CD14-positive monocyte (primary cell): ENCODE data around the gene ZNF414. TPM values are rescaled to one million over a fixed set of nuclear protein-coding genes. Genes with fewer than 3 reads are reported as not detected.

Source experiments
- DNase-seq, 3 donors: peaks; one replicate each; pipeline ENCODE4 v3.0.0-alpha.2; 2011 to 2022
- H2AFZ ChIP-seq: 2 replicates; pipeline ENCODE4 v1.6.0; 2012; ENCODE audit warnings: mild to moderate bottlenecking, low read depth, low read length, inconsistent platforms; ENCODE audit not compliant: insufficient read depth, poor library complexity, severe bottlenecking
- H3K27ac ChIP-seq, 2 donors: 1 replicate in 1 of 2; 2 replicates in 1 of 2; pipeline ENCODE4 v1.5.1; 2012 to 2013; ENCODE audit warnings: low read length in 2 of 2, control low read depth in 1 of 2, inconsistent platforms in 1 of 2, low read depth in 1 of 2, mild to moderate bottlenecking in 1 of 2
- H3K27me3 ChIP-seq, 2 donors: one replicate each; pipeline versions ENCODE4 v1.6.0 to v1.6.1; 2011 to 2013; ENCODE audit warnings: low read length in 2 of 2; ENCODE audit not compliant: control insufficient read depth in 2 of 2, insufficient read depth in 2 of 2
- H3K36me3 ChIP-seq, 2 donors: replicated peaks in 1 of 2; 1 replicate in 1 of 2; 2 replicates in 1 of 2; pipeline versions ENCODE4 v1.5.1 to v1.6.1; 2012 to 2013; ENCODE audit warnings: low read length in 2 of 2, control low read depth in 1 of 2, inconsistent platforms in 1 of 2, mild to moderate bottlenecking in 1 of 2; ENCODE audit not compliant: insufficient read depth in 2 of 2, control insufficient read depth in 1 of 2
- H3K4me1 ChIP-seq, 2 donors: 1 replicate in 1 of 2; 2 replicates in 1 of 2; pipeline versions ENCODE4 v1.5.1 to v1.6.1; 2012 to 2013; ENCODE audit warnings: low read length in 2 of 2, control low read depth in 1 of 2, inconsistent platforms in 1 of 2, mild to moderate bottlenecking in 1 of 2, moderate library complexity in 1 of 2; ENCODE audit not compliant: insufficient read depth in 2 of 2, control insufficient read depth in 1 of 2
- H3K4me2 ChIP-seq: replicated peaks from 2 replicates; pipeline ENCODE3; 2012; ENCODE audit warnings: low read length, moderate library complexity, mild to moderate bottlenecking; ENCODE audit not compliant: poor library complexity, severe bottlenecking; ENCODE audit errors: extremely low read depth
- H3K4me3 ChIP-seq, 3 experiments: fragments of 200-600 bp in 1 of 3; sonication (generic) in 1 of 3; replicated peaks in 1 of 3; 1 replicate in 2 of 3; 2 replicates in 1 of 3; pipeline ENCODE4 v1.5.1; 2011 to 2013; ENCODE audit warnings: low read length in 3 of 3, mild to moderate bottlenecking in 3 of 3, control low read depth in 2 of 3, low read depth in 2 of 3, inconsistent platforms in 1 of 3, moderate library complexity in 1 of 3
- H3K79me2 ChIP-seq: 2 replicates; pipeline ENCODE4 v1.6.0; 2012; ENCODE audit warnings: mild to moderate bottlenecking, control low read depth, inconsistent platforms, low read length, moderate library complexity; ENCODE audit not compliant: insufficient read depth
- H3K9ac ChIP-seq: 2 replicates; pipeline ENCODE4 v1.6.0; 2017; ENCODE audit warnings: low read length, mild to moderate bottlenecking; ENCODE audit not compliant: insufficient read depth, poor library complexity, severe bottlenecking
- H3K9me3 ChIP-seq, 2 donors: replicated peaks in 1 of 2; 1 replicate in 1 of 2; 2 replicates in 1 of 2; pipeline versions ENCODE4 v1.5.1 to v1.6.1; 2012 to 2013; ENCODE audit warnings: low read length in 2 of 2, control low read depth in 1 of 2; ENCODE audit not compliant: control insufficient read depth in 1 of 2, insufficient read depth in 1 of 2
- H4K20me1 ChIP-seq: 2 replicates; pipeline ENCODE4 v1.6.0; 2012; ENCODE audit warnings: mild to moderate bottlenecking, low read length, control low read depth, moderate library complexity; ENCODE audit not compliant: insufficient read depth
- H3K27ac Mint-ChIP-seq, 7 donors: one replicate each; pipeline ENCODE4 v1.8.0; 2020; ENCODE audit warnings: mild to moderate bottlenecking in 7 of 7, mixed read lengths in 7 of 7, moderate library complexity in 6 of 7, inconsistent platforms in 2 of 7
- H3K27me3 Mint-ChIP-seq, 3 donors: one replicate each; pipeline ENCODE4 v1.8.0; 2021 to 2022; ENCODE audit warnings: low read depth in 3 of 3, mild to moderate bottlenecking in 3 of 3, mixed read lengths in 3 of 3, moderate library complexity in 3 of 3, inconsistent platforms in 1 of 3
- H3K36me3 Mint-ChIP-seq, 2 donors: one replicate each; pipeline ENCODE4 v1.8.0; 2020; ENCODE audit warnings: mixed read lengths in 2 of 2, inconsistent platforms in 1 of 2, mild to moderate bottlenecking in 1 of 2
- H3K4me1 Mint-ChIP-seq: one replicate; pipeline ENCODE4 v1.8.0; 2020; ENCODE audit warnings: mild to moderate bottlenecking, mixed read lengths
- H3K4me3 Mint-ChIP-seq, 2 donors: one replicate each; pipeline ENCODE4 v1.8.0; 2020; ENCODE audit warnings: mild to moderate bottlenecking in 2 of 2, mixed read lengths in 2 of 2, moderate library complexity in 1 of 2
- H3K9me3 Mint-ChIP-seq, 7 donors: one replicate each; pipeline ENCODE4 v1.8.0; 2020 to 2022; ENCODE audit warnings: mixed read lengths in 7 of 7, mild to moderate bottlenecking in 6 of 7, moderate library complexity in 6 of 7, inconsistent platforms in 2 of 7
- CTCF ChIP-seq: fragments of 200-600 bp; IDR thresholded peaks from one replicate; pipeline ENCODE4 v1.8.0; 2022; ENCODE audit warnings: antibody characterized with exemption, mild to moderate bottlenecking
- WGBS: methylation state at CpG from one replicate; pipeline ENCODE4 v1.1.5; 2013; ENCODE audit warnings: missing lambda C conversion rate; ENCODE audit not compliant: insufficient coverage; 5-methylcytosine and 5-hydroxymethylcytosine counted together
- intact Hi-C, 2 donors: fragments of 100-400 bp; cut with micrococcal nuclease; formaldehyde crosslinking; loops; one replicate each; pipeline versions ENCODE4 v1.15.0 to v1.15.1; 2023
- polyA minus RNA-seq: library from RNA; depleted of rRNA, polyadenylated mRNA; stranded (reverse); fragments of >200 nt; gene quantifications from 2 replicates; pipeline ENCODE4 v1.2.3, GENCODE V29; 2012
- polyA plus RNA-seq, 3 donors: library from polyadenylated mRNA; depleted of rRNA in 1 of 3; unstranded in 2 of 3; stranded (reverse) in 1 of 3; fragments of 300-500 nt in 2 of 3; fragments of >200 nt in 1 of 3; fragmentation: Illumina TruSeq in 2 of 3; gene quantifications; 1 replicate in 2 of 3; 2 replicates in 1 of 3; pipeline ENCODE4 v1.2.3, GENCODE V29; 2012 to 2021
- total RNA-seq, 12 experiments: library from RNA in 1 of 12; stranded (reverse) in 1 of 12; fragments of 120-200 nt in 1 of 12; gene quantifications; one replicate each; pipeline ENCODE4 v1.2.4 and lab custom pipeline; 2013 to 2026; ENCODE audit warnings: mixed read lengths in 6 of 12, inconsistent platforms in 1 of 12

Gene ZNF414
- total RNA-seq (2013) = 2.9 TPM
- polyA plus RNA-seq (10 to 100 TPM in 1 of 3 donors, 1 to 10 TPM in 2; 4.1 to 21.1 (median 4.7) TPM), polyA minus RNA-seq (8.6 and 8.7 TPM in 2 replicates), total RNA-seq (lab: John Stamatoyannopoulos, UW) (1.3 to 6.9 (median 3.7) reads per million in 11 experiments)

GRCh38 chr19:8513687-8514504 is at the start of gene ZNF414:
Gene ZNF414, minus strand, starts transcription at chr19:8514167. Its CDS starts 121 bp downstream, at chr19:8514046.
- Mint-ChIP-seq H3K36me3 (peaks cover 0 to 26% of the 10 kb centered on the region in 2 donors), H3K9me3 (no peaks in the 10 kb centered on the region), H3K4me1 (peaks cover 59% of the 10 kb centered on the region), H3K27me3 (peaks cover 0 to 4% (median 0%) of the 10 kb centered on the region in 3 donors), H3K27ac (peak within 1 kb of the TSS; percentile 95 to 99 (median 98)), H3K4me3 (peak within 1 kb of the TSS; percentile 80 to 92)
- Histone ChIP-seq H2AFZ (peak within 1 kb of the TSS; percentile 76), H4K20me1 (peaks cover 11% of the 10 kb centered on the region), H3K9ac (peak within 1 kb of the TSS; percentile 84), H3K36me3 (peaks cover 0 to 5% of the 10 kb centered on the region in 2 donors), H3K27ac (peak within 1 kb of the TSS; percentile 76 to 82), H3K4me1 (peaks cover 68 to 70% of the 10 kb centered on the region in 2 donors), H3K27me3 (no peaks in the 10 kb centered on the region), H3K9me3 (no peaks in the 10 kb centered on the region), H3K79me2 (peaks cover 42% of the 10 kb centered on the region), H3K4me3 (peak within 1 kb of the TSS; percentile 43 to 85 (median 66)), H3K4me2 (peak within 1 kb of the TSS; percentile 74)
- peak; percentile 93 to 96 (median 94) for DNase-seq
- WGBS = under 1% methylated on average over 67 of the region's 70 CpGs
- no peak for TF ChIP-seq CTCF
- intact Hi-C loops = loop anchor here in 1 of 2 donors (10.0 kb wide), 1 partner anchor 99 kb away; the partner anchor contains the start of gene MARCHF2

- no peaks in the 10 kb centered on the region for H3K9me3 ChIP-seq
- H3K27me3 ChIP-seq = no peaks in the 10 kb centered on the region
- peaks cover 100% of the 10 kb centered on the region for H3K79me2 ChIP-seq
- peak overlapping the region in 1 of 2 donors; percentile 83 for H3K27ac ChIP-seq
- intact Hi-C loops = loop anchor here in 1 of 2 donors (5.0 kb wide), 1 partner anchor 44 kb away; no protein-coding TSS in a partner anchor
- no peaks in the 10 kb centered on the region for H3K9me3 Mint-ChIP-seq
- H3K4me1 Mint-ChIP-seq = peaks cover 72% of the 10 kb centered on the region
- no peak overlapping the region for H2AFZ ChIP-seq
- no peak overlapping the region for H3K4me3 ChIP-seq
- H4K20me1 ChIP-seq = peaks cover 94% of the 10 kb centered on the region
- peaks cover 42 to 80% of the 10 kb centered on the region in 2 donors for H3K36me3 Mint-ChIP-seq
- peak overlapping the region; percentile 71 to 95 (median 84) for H3K27ac Mint-ChIP-seq
- H3K4me2 ChIP-seq = no peak overlapping the region
- DNase-seq = no peak
- WGBS = 6% methylated on average over 1 of the region's 2 CpGs
- H3K4me1 ChIP-seq = peaks cover 61 to 78% of the 10 kb centered on the region in 2 donors
- H3K9ac ChIP-seq = no peak overlapping the region
- H3K36me3 ChIP-seq = peaks cover 12 to 59% of the 10 kb centered on the region in 2 donors
- no peak overlapping the region for H3K4me3 Mint-ChIP-seq
- no peak for TF ChIP-seq CTCF
- peaks cover 0 to 3% (median under 1%) of the 10 kb centered on the region in 3 donors for H3K27me3 Mint-ChIP-seq
These were observed 47.3 kb upstream of the ZNF414 start for GRCh38 chr19:8561075-8561764.
